Neural cell (in vitro differentiated cells): ENCODE measurements around the gene CLEC18C. TPM values are rescaled to one million over a fixed set of nuclear protein-coding genes. Genes with fewer than 3 reads are reported as not detected.
"Not testable (repeated sequence)": the region's sequence is repeated elsewhere in the genome, so short reads cannot be mapped to it uniquely, and the experiment has no call there.

Source experiments
- H2AFZ ChIP-seq: fragments of 200-600, 300-800 bp; sonication (generic), shearing (Covaris generic); 2 replicates; pipeline ENCODE4 v1.6.0; 2014; ENCODE audit warnings: low read depth, mild to moderate bottlenecking, antibody characterized with exemption, low read length, moderate library complexity
- H3F3A ChIP-seq: fragments of 200-600 bp; shearing (Covaris generic); 2 replicates; pipeline ENCODE4 v1.6.1; 2016; ENCODE audit warnings: mild to moderate bottlenecking, moderate library complexity, mixed read lengths, antibody characterized with exemption, low read length; ENCODE audit not compliant: insufficient read depth, poor library complexity, severe bottlenecking
- H3K27ac ChIP-seq: fragments of 200-600, 300-800 bp; sonication (generic), shearing (Covaris generic); 2 replicates; pipeline ENCODE4 v1.5.1; 2014; ENCODE audit warnings: mild to moderate bottlenecking, low read length, moderate library complexity
- H3K27me3 ChIP-seq: fragments of 300-800, 200-600 bp; sonication (generic), shearing (Covaris generic); 2 replicates; pipeline ENCODE4 v1.6.0; 2014; ENCODE audit warnings: mild to moderate bottlenecking, low read depth, low read length, moderate library complexity; ENCODE audit not compliant: insufficient read depth
- H3K36me3 ChIP-seq: fragments of 300-800, 200-600 bp; sonication (generic), shearing (Covaris generic); 2 replicates; pipeline ENCODE4 v1.5.1; 2014; ENCODE audit warnings: mild to moderate bottlenecking, antibody characterized with exemption, low read length, moderate library complexity; ENCODE audit not compliant: insufficient read depth
- H3K4me2 ChIP-seq: fragments of 300-800, 200-600 bp; sonication (generic), shearing (Covaris generic); 2 replicates; pipeline ENCODE4 v1.6.0; 2014; ENCODE audit warnings: mild to moderate bottlenecking, low read length
- H3K4me3 ChIP-seq: fragments of 300-800, 200-600 bp; sonication (generic), shearing (Covaris generic); 2 replicates; pipeline ENCODE4 v1.5.1; 2014; ENCODE audit warnings: mild to moderate bottlenecking, low read length, moderate library complexity
- H3K79me2 ChIP-seq: fragments of 200-600 bp; shearing (Covaris generic); replicated peaks from 2 replicates; pipeline ENCODE4 v1.6.0; 2014; ENCODE audit warnings: mild to moderate bottlenecking, low read length, moderate library complexity; ENCODE audit not compliant: insufficient read depth
- H3K9ac ChIP-seq: fragments of 300-800, 200-600 bp; sonication (generic), shearing (Covaris generic); 2 replicates; pipeline ENCODE4 v1.6.1; 2016; ENCODE audit warnings: mild to moderate bottlenecking, low read length, mixed read lengths
- H3K9me2 ChIP-seq: fragments of 200-600 bp; shearing (Covaris generic); 2 replicates; pipeline ENCODE4 v1.6.1; 2016; ENCODE audit warnings: mild to moderate bottlenecking, low read length, mixed read lengths; ENCODE audit not compliant: insufficient read depth
- H3K9me3 ChIP-seq: fragments of 200-600, 300-800 bp; sonication (generic), shearing (Covaris generic); 2 replicates; pipeline ENCODE4 v1.6.1; 2016; ENCODE audit warnings: mild to moderate bottlenecking, mixed run types, low read length, moderate library complexity, mixed read lengths
- H4K20me1 ChIP-seq: fragments of 200-600 bp; shearing (Covaris generic); 2 replicates; pipeline ENCODE4 v1.6.1; 2016; ENCODE audit warnings: mild to moderate bottlenecking, mixed run types; ENCODE audit not compliant: insufficient read depth
- polyA plus RNA-seq: library from polyadenylated mRNA; depleted of rRNA; stranded (reverse); fragments of >200 nt; gene quantifications from 2 replicates; pipeline ENCODE4 v1.2.3, GENCODE V29; 2014

The CLEC18C gene
- polyA plus RNA-seq, 1 donor from 2014 or later: 1.3 TPM

GRCh38 chr16:70222574-70222973 lies 49.0 kb downstream of the CLEC18C start:
- not testable (repeated sequence) for H3K9me3 ChIP-seq, H3F3A ChIP-seq, H3K27me3 ChIP-seq, H4K20me1 ChIP-seq, H3K27ac ChIP-seq, H3K36me3 ChIP-seq, H3K9ac ChIP-seq, H2AFZ ChIP-seq, H3K4me3 ChIP-seq, H3K79me2 ChIP-seq, H3K4me2 ChIP-seq, H3K9me2 ChIP-seq

- not testable (repeated sequence) for H3K36me3 ChIP-seq, H3K27ac ChIP-seq, H4K20me1 ChIP-seq, H3K9me3 ChIP-seq, H3K9me2 ChIP-seq, H3K4me2 ChIP-seq, H3K79me2 ChIP-seq, H3K9ac ChIP-seq, H3K4me3 ChIP-seq, H3K27me3 ChIP-seq, H3F3A ChIP-seq, H2AFZ ChIP-seq
These were observed 49.6 kb downstream of the CLEC18C start for GRCh38 chr16:70223216-70223615.

GRCh38 chr16:70223971-70224513 lies 50.5 kb downstream of the CLEC18C start:
- not testable (repeated sequence) for H3K79me2 ChIP-seq, H2AFZ ChIP-seq, H3K36me3 ChIP-seq, H3K27ac ChIP-seq, H3K9ac ChIP-seq, H3F3A ChIP-seq, H3K27me3 ChIP-seq, H3K9me3 ChIP-seq, H4K20me1 ChIP-seq, H3K4me2 ChIP-seq, H3K4me3 ChIP-seq, H3K9me2 ChIP-seq

- H3F3A ChIP-seq, H2AFZ ChIP-seq, H3K27me3 ChIP-seq, H3K27ac ChIP-seq, H3K9me3 ChIP-seq, H3K36me3 ChIP-seq, H3K9me2 ChIP-seq, H3K79me2 ChIP-seq, H4K20me1 ChIP-seq, H3K9ac ChIP-seq, H3K4me3 ChIP-seq, H3K4me2 ChIP-seq: not testable (repeated sequence)
These were observed 51.1 kb downstream of the CLEC18C start for GRCh38 chr16:70224645-70225044.

GRCh38 chr16:70225430-70225829 lies 51.8 kb downstream of the CLEC18C start:
- not testable (repeated sequence) for H3K27ac ChIP-seq, H2AFZ ChIP-seq, H3F3A ChIP-seq, H3K79me2 ChIP-seq, H3K4me3 ChIP-seq, H3K4me2 ChIP-seq, H3K27me3 ChIP-seq, H3K9ac ChIP-seq, H3K9me3 ChIP-seq, H3K9me2 ChIP-seq, H4K20me1 ChIP-seq, H3K36me3 ChIP-seq

GRCh38 chr16:70226024-70226423 lies 52.4 kb downstream of the CLEC18C start:
- not testable (repeated sequence) for H3K36me3 ChIP-seq, H3K27me3 ChIP-seq, H3K9ac ChIP-seq, H2AFZ ChIP-seq, H3K4me2 ChIP-seq, H3K27ac ChIP-seq, H3F3A ChIP-seq, H3K79me2 ChIP-seq, H3K4me3 ChIP-seq, H4K20me1 ChIP-seq, H3K9me3 ChIP-seq, H3K9me2 ChIP-seq

- not testable (repeated sequence) for H4K20me1 ChIP-seq, H3K27ac ChIP-seq, H3K27me3 ChIP-seq, H3K9ac ChIP-seq, H3K79me2 ChIP-seq, H3K9me2 ChIP-seq, H3K9me3 ChIP-seq, H3K36me3 ChIP-seq, H3K4me3 ChIP-seq, H2AFZ ChIP-seq, H3K4me2 ChIP-seq, H3F3A ChIP-seq
These were observed 58.2 kb downstream of the CLEC18C start for GRCh38 chr16:70231831-70232230.
